ENCODE measurements around the gene USP6NL. TPM values are rescaled to one million over a fixed set of nuclear protein-coding genes. Genes with fewer than 3 reads are reported as not detected.

USP6NL gene
- total RNA-seq, 1 experiment from 2014 or later, result 22.1 TPM

GRCh38 chr10:11595395-11595692 lies 16.1 kb downstream of the USP6NL start:
- Histone ChIP-seq H2AFZ (no peak overlapping the region), H3K4me2 (no peak overlapping the region), H3K27ac (no peak overlapping the region), H3K4me3 (no peak overlapping the region), H3K36me3 (ENCODE audit: low read depth) (no peaks in the 10 kb centered on the region), H3K79me2 (ENCODE audit: low read depth) (peaks cover 66% of the 10 kb centered on the region), H3F3A (ENCODE audit: insufficient read depth, low read depth) (no peaks in the 10 kb centered on the region), H3K4me1 (replicated peaks; ENCODE audit: insufficient read depth) (no peaks in the 10 kb centered on the region; the same call in 1 of the 2 replicates), H3K9me2 (ENCODE audit: insufficient read depth) (no peaks in the 10 kb centered on the region), H3K9me3 (ENCODE audit: insufficient read depth, low read depth) (no peaks in the 10 kb centered on the region), H3K27me3 (ENCODE audit: insufficient read depth, low read depth) (no peaks in the 10 kb centered on the region), H4K20me1 (ENCODE audit: insufficient read depth) (no peaks in the 10 kb centered on the region; the same call in 1 of the 2 replicates)
- intact Hi-C loops (cut with micrococcal nuclease; ENCODE audit: unreplicated experiment), result no loop called here
- no peak for DNase-seq
- BruUV-seq (replicated peaks), result no TSS peak
- ChIA-PET POLR2A (ENCODE audit: unreplicated experiment) (no interaction called here), CTCF (no interaction called here)
- TF ChIP-seq CTCF (conservative IDR thresholded peaks at IDR 0.05) (no peak), EZH2 (IDR thresholded peaks at IDR 0.05; ENCODE audit: low read depth) (no peak)

GRCh38 chr10:11594589-11595394 lies 16.7 kb downstream of the USP6NL start:
- ChIA-PET CTCF (no interaction called here), POLR2A (ENCODE audit: unreplicated experiment) (no interaction called here)
- H3K4me3 ChIP-seq, result no peak overlapping the region
- H3K9me2 ChIP-seq (ENCODE audit: insufficient read depth), result no peaks in the 10 kb centered on the region
- H3K9me3 ChIP-seq (ENCODE audit: insufficient read depth, low read depth), result no peaks in the 10 kb centered on the region
- H3K36me3 ChIP-seq (ENCODE audit: low read depth), result no peaks in the 10 kb centered on the region
- TF ChIP-seq EZH2 (IDR thresholded peaks at IDR 0.05; ENCODE audit: low read depth) (no peak), CTCF (conservative IDR thresholded peaks at IDR 0.05) (no peak)
- H3K27me3 ChIP-seq (ENCODE audit: insufficient read depth, low read depth), result no peaks in the 10 kb centered on the region
- no peak overlapping the region for H3K4me2 ChIP-seq
- H2AFZ ChIP-seq, result no peak overlapping the region
- no TSS peak for BruUV-seq (replicated peaks)
- no peak overlapping the region for H3K27ac ChIP-seq
- H4K20me1 ChIP-seq (ENCODE audit: insufficient read depth), result no peaks in the 10 kb centered on the region; the same call in 1 of the 2 replicates
- intact Hi-C loops (cut with micrococcal nuclease; ENCODE audit: unreplicated experiment), result no loop called here
- peaks cover 66% of the 10 kb centered on the region for H3K79me2 ChIP-seq (ENCODE audit: low read depth)
- no peaks in the 10 kb centered on the region; the same call in 1 of the 2 replicates for H3K4me1 ChIP-seq (replicated peaks; ENCODE audit: insufficient read depth)
- H3F3A ChIP-seq (ENCODE audit: insufficient read depth, low read depth), result no peaks in the 10 kb centered on the region
- DNase-seq, result no peak

- intact Hi-C loops (cut with micrococcal nuclease; ENCODE audit: unreplicated experiment), result no loop called here
- Histone ChIP-seq H3K4me3 (no peak overlapping the region), H3K9me2 (ENCODE audit: insufficient read depth) (no peaks in the 10 kb centered on the region), H3K27me3 (ENCODE audit: insufficient read depth, low read depth) (no peaks in the 10 kb centered on the region), H2AFZ (no peak overlapping the region), H3K79me2 (ENCODE audit: low read depth) (peaks cover 66% of the 10 kb centered on the region), H3K27ac (no peak overlapping the region), H3K4me2 (no peak overlapping the region), H3K9me3 (ENCODE audit: insufficient read depth, low read depth) (no peaks in the 10 kb centered on the region), H4K20me1 (ENCODE audit: insufficient read depth) (no peaks in the 10 kb centered on the region; the same call in 1 of the 2 replicates), H3K4me1 (replicated peaks; ENCODE audit: insufficient read depth) (peaks cover 2% of the 10 kb centered on the region; the same call in 1 of the 2 replicates), H3K36me3 (ENCODE audit: low read depth) (no peaks in the 10 kb centered on the region), H3F3A (ENCODE audit: insufficient read depth, low read depth) (no peaks in the 10 kb centered on the region)
- TF ChIP-seq EZH2 (IDR thresholded peaks at IDR 0.05; ENCODE audit: low read depth) (no peak), CTCF (conservative IDR thresholded peaks at IDR 0.05) (no peak)
- ChIA-PET CTCF (interaction anchor here (0.5 to 0.6 kb wide), 2 partner anchors 9 to 39 kb away, joined by 3 read pairs; no protein-coding TSS in a partner anchor), POLR2A (ENCODE audit: unreplicated experiment) (no interaction called here)
- DNase-seq, result no peak
- no TSS peak for BruUV-seq (replicated peaks)
Observed at GRCh38 chr10:11593612-11594011, 17.8 kb downstream of the USP6NL start.
